Fibroblast of mammary gland (primary cell): ENCODE measurements around the gene OXT.

Source experiments
- DNase-seq: peaks from one replicate; pipeline ENCODE4 v3.0.0-alpha.2; 2010; ENCODE audit warnings: low read depth
- H3K4me3 ChIP-seq: 2 replicates; pipeline ENCODE4 v1.5.1; 2011; ENCODE audit warnings: low read depth, mild to moderate bottlenecking, low read length, moderate library complexity; ENCODE audit not compliant: control insufficient read depth
- TF ChIP-seq, protein P1 (sequence below): conservative IDR thresholded peaks from 2 replicates; pipeline ENCODE4 v1.5.1; 2011; ENCODE audit warnings: low read depth, low read length, inconsistent platforms; ENCODE audit not compliant: control insufficient read depth, insufficient read depth

Gene OXT

GRCh38 chr20:3088031-3088430 is 16.6 kb downstream of the OXT start:
- no peak overlapping the region for H3K4me3 ChIP-seq
- no peak for DNase-seq
- TF ChIP-seq, protein P1, sequence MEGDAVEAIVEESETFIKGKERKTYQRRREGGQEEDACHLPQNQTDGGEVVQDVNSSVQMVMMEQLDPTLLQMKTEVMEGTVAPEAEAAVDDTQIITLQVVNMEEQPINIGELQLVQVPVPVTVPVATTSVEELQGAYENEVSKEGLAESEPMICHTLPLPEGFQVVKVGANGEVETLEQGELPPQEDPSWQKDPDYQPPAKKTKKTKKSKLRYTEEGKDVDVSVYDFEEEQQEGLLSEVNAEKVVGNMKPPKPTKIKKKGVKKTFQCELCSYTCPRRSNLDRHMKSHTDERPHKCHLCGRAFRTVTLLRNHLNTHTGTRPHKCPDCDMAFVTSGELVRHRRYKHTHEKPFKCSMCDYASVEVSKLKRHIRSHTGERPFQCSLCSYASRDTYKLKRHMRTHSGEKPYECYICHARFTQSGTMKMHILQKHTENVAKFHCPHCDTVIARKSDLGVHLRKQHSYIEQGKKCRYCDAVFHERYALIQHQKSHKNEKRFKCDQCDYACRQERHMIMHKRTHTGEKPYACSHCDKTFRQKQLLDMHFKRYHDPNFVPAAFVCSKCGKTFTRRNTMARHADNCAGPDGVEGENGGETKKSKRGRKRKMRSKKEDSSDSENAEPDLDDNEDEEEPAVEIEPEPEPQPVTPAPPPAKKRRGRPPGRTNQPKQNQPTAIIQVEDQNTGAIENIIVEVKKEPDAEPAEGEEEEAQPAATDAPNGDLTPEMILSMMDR = no peak

- DNase-seq = no peak
- no peak overlapping the region for H3K4me3 ChIP-seq
- TF ChIP-seq, protein P1 = no peak
Measured at GRCh38 chr20:3090565-3090964, 19.1 kb downstream of the OXT start.

DNA sequence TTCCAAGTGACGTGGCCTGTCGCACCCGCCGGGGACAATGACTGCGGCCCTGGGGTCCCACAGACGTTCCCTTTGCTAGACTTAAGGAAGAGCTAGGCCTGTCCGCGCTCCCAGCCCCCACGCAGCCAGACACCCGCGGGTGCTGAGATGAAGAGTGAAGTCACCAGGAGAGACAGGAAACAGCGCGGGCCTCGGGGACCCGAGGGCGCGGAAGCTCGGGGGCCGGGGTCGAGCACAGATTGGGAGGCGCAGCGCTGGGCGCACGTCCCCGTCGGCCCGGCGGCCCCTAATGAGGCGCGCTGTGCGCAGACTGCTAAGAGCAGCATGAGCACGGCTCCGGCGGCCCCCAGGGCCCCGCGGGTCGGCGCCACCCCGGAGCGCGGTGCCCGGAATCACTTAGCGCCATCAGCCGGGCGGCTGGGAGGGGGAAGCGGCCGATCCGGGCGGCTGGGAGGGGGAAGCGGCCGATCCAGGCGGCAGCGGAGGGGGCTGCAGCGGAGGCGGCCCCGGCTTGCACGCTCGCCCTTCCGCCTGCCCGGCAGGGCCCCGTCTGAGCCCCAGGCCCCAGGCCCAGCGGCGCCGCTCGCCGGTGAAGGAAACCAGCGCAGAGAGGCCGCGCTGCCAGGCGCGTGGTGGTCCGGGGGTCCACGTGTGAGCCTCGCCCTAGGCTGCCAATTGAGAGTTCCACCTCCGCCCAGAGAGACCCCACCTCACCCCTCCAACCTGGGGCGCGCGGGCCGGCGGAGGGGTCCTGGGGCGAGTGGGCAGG is 21.4 kb downstream of the OXT start:
- TF ChIP-seq, protein P1 = no peak
- H3K4me3 ChIP-seq = no peak overlapping the region
- DNase-seq = no peak

DNA sequence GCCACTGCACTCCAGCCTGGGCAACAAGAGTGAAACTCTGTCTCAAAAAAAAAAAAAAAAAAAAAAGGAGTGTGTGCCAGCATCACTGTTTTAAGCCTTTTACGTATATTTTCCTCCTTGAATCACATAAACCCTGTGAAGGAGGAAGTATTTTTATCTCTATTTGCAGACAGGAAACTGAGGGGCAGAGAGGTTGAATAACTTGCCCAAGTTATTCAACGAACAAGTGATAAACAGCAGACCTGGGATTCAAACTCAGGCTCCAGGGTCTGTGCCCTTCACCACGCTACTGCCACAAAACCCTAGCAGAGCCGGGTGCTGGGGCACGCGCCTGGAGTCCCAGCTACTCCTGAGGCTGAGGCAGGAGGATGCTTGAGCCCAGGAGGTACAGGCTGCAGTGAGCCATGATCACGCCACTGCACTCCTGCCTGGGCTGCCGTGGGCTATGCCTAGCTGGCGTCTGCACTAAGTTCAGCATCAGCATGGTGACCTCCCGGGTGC is 22.5 kb downstream of the OXT start:
- TF ChIP-seq, protein P1 = no peak
- H3K4me3 ChIP-seq = no peak overlapping the region
- no peak for DNase-seq

DNA sequence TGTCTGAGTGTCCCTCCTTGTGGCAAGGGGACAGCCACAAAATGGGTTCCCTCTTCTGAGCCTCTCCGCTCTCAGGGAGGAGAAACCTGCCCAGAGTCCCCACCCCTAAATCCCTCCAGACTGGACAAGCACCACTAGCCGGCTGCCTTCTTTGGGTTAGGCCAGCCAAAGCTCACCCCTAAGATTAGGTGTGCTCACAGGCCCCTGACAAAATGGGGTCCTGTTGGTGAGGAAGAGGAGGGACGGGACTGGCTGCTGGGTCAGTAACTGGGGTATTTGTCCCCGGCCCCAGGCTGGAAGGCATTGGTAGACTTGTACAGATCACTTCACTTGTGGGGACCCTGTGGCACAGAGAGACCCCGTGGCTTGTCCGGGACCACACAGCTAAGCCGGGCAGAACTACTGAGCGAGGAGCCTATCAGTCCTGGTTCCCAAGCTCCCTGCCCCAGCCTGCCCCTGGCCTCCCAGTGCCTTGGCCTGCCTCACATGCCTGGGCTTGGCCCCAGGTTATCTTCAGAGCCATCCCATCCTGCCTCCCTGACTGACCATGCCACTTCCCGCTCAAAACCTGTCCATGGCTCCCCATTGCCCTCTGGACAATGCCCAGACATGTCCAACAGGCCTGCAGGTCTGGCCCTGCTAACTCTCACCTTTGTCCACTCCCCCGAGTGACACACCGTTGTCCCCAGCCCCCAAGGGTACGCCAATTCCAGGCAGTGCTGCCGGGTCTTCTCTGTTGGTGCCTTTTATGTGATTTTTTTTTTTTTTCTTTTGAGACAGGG is 23.6 kb downstream of the OXT start:
- TF ChIP-seq, protein P1 = no peak
- no peak for DNase-seq
- H3K4me3 ChIP-seq = no peak overlapping the region

- H3K4me3 ChIP-seq = no peak overlapping the region
- DNase-seq = no peak
- TF ChIP-seq, protein P1 = no peak
Measured at GRCh38 chr20:3100480-3100879, 29.1 kb downstream of the OXT start.
